ENCODE results near the gene RAB39B. TPM values are rescaled to one million over a fixed set of nuclear protein-coding genes. Genes with fewer than 3 reads are reported as not detected.
"Not testable (repeated sequence)": the region's sequence is repeated elsewhere in the genome, so short reads cannot be mapped to it uniquely, and the experiment has no call there.

The RAB39B gene
- total RNA-seq, 1 donor from 2014 or later: 6.6 TPM

- no peak for TF ChIP-seq CTCF (IDR thresholded peaks at IDR 0.05; ENCODE audit: insufficient read depth, low read length, poor library complexity, severe bottlenecking)
- no peak for DNase-seq (ENCODE audit: low read depth)
- Histone ChIP-seq H3K4me3 (ENCODE audit: low read depth, low read length) (no peak overlapping the region), H3K27me3 (ENCODE audit: control insufficient read depth, insufficient read depth, low read length) (no peaks in the 10 kb centered on the region), H3K36me3 (ENCODE audit: control insufficient read depth, insufficient read depth, low read length) (no peaks in the 10 kb centered on the region)
These were observed 22.0 kb downstream of the RAB39B start for GRCh38 chrX:155242300-155242699.

GRCh38 chrX:155237719-155238118 lies 26.6 kb downstream of the RAB39B start:
- no peaks in the 10 kb centered on the region for H3K27me3 ChIP-seq (ENCODE audit: control insufficient read depth, insufficient read depth, low read length)
- DNase-seq (ENCODE audit: low read depth): no peak
- no peaks in the 10 kb centered on the region for H3K36me3 ChIP-seq (ENCODE audit: control insufficient read depth, insufficient read depth, low read length)
- no peak overlapping the region for H3K4me3 ChIP-seq (ENCODE audit: low read depth, low read length)
- no peak for TF ChIP-seq CTCF (IDR thresholded peaks at IDR 0.05; ENCODE audit: insufficient read depth, low read length, poor library complexity, severe bottlenecking)

GRCh38 chrX:155235891-155236290 lies 28.4 kb downstream of the RAB39B start:
- H3K36me3 ChIP-seq (ENCODE audit: control insufficient read depth, insufficient read depth, low read length): no peaks in the 10 kb centered on the region
- no peaks in the 10 kb centered on the region for H3K27me3 ChIP-seq (ENCODE audit: control insufficient read depth, insufficient read depth, low read length)
- H3K4me3 ChIP-seq (ENCODE audit: low read depth, low read length): no peak overlapping the region
- no peak for DNase-seq (ENCODE audit: low read depth)
- TF ChIP-seq CTCF (IDR thresholded peaks at IDR 0.05; ENCODE audit: insufficient read depth, low read length, poor library complexity, severe bottlenecking): no peak

GRCh38 chrX:155231163-155231562 lies 33.1 kb downstream of the RAB39B start:
- Histone ChIP-seq H3K4me3 (ENCODE audit: low read depth, low read length) (no peak overlapping the region), H3K36me3 (ENCODE audit: control insufficient read depth, insufficient read depth, low read length) (no peaks in the 10 kb centered on the region), H3K27me3 (ENCODE audit: control insufficient read depth, insufficient read depth, low read length) (no peaks in the 10 kb centered on the region)
- no peak for TF ChIP-seq CTCF (IDR thresholded peaks at IDR 0.05; ENCODE audit: insufficient read depth, low read length, poor library complexity, severe bottlenecking)
- no peak for DNase-seq (ENCODE audit: low read depth)

GRCh38 chrX:155225774-155226173 lies 38.5 kb downstream of the RAB39B start:
- Histone ChIP-seq H3K27me3 (ENCODE audit: control insufficient read depth, insufficient read depth, low read length) (no peaks in the 10 kb centered on the region), H3K4me3 (ENCODE audit: low read depth, low read length) (no peak overlapping the region), H3K36me3 (ENCODE audit: control insufficient read depth, insufficient read depth, low read length) (no peaks in the 10 kb centered on the region)
- no peak for DNase-seq (ENCODE audit: low read depth)
- no peak for TF ChIP-seq CTCF (IDR thresholded peaks at IDR 0.05; ENCODE audit: insufficient read depth, low read length, poor library complexity, severe bottlenecking)

GRCh38 chrX:155223746-155224145 lies 40.5 kb downstream of the RAB39B start:
- H3K27me3 ChIP-seq (ENCODE audit: control insufficient read depth, insufficient read depth, low read length); DNase-seq (ENCODE audit: low read depth); H3K4me3 ChIP-seq (ENCODE audit: low read depth, low read length); H3K36me3 ChIP-seq (ENCODE audit: control insufficient read depth, insufficient read depth, low read length): not testable (repeated sequence)

Data from kidney epithelial cell (primary cell).